K562 (cell line): ENCODE results near the gene TBC1D5. TPM values are rescaled to one million over a fixed set of nuclear protein-coding genes. Genes with fewer than 3 reads are reported as not detected.

Experiments
- ARID2 ChIP-seq: fragments of 450-650 bp; IDR thresholded peaks from 2 replicates; pipeline ENCODE4 v1.6.1; 2017; ENCODE audit warnings: antibody characterized with exemption, mild to moderate bottlenecking
- CC2D1A ChIP-seq: fragments of 450-650 bp; IDR thresholded peaks from 2 replicates; pipeline ENCODE4 v1.6.1; 2017; ENCODE audit warnings: mild to moderate bottlenecking
- CREB5 ChIP-seq: fragments of 250-450 bp; sonication (Bioruptor Pico); IDR thresholded peaks from 2 replicates; pipeline ENCODE4 v1.5.0; 2020; ENCODE audit warnings: mild to moderate bottlenecking
- ELF4 ChIP-seq: fragments of 450-650 bp; formaldehyde crosslinking; IDR thresholded peaks from 2 replicates; pipeline ENCODE4 v1.4.0; 2022; ENCODE audit warnings: missing genetic modification characterization
- FOXP1 ChIP-seq: sonication (generic); formaldehyde crosslinking; IDR thresholded peaks from 2 replicates; pipeline ENCODE4 v1.8.0; 2022; ENCODE audit warnings: mild to moderate bottlenecking, missing genetic modification reagents
- ILF3 ChIP-seq: fragments of 450-650 bp; IDR thresholded peaks from 2 replicates; pipeline ENCODE4 v1.6.1; 2018; ENCODE audit warnings: antibody characterized with exemption, mild to moderate bottlenecking, moderate library complexity, borderline replicate concordance
- KAT7 ChIP-seq: sonication (generic); formaldehyde crosslinking; IDR thresholded peaks from 2 replicates; pipeline ENCODE4 v1.8.0; 2022; ENCODE audit warnings: missing genetic modification reagents, mild to moderate bottlenecking, borderline replicate concordance
- L3MBTL2 ChIP-seq: fragments of 450-650 bp; IDR thresholded peaks from 2 replicates; pipeline ENCODE4 v1.6.1; 2016; ENCODE audit warnings: mild to moderate bottlenecking, moderate library complexity
- PATZ1 ChIP-seq: fragments of 250-450 bp; sonication (Bioruptor Pico); IDR thresholded peaks from 2 replicates; pipeline ENCODE4 v1.5.0; 2020; ENCODE audit warnings: mild to moderate bottlenecking, borderline replicate concordance
- PML ChIP-seq: IDR thresholded peaks from 2 replicates; pipeline ENCODE4 v1.6.1; 2012; ENCODE audit warnings: low read length, inconsistent platforms
- RBBP5 ChIP-seq: fragments of 200-600 bp; sonication (generic); IDR thresholded peaks from 2 replicates; pipeline ENCODE4 v1.6.1; 2012; ENCODE audit warnings: borderline replicate concordance, mild to moderate bottlenecking, low read length, control low read depth, inconsistent platforms; ENCODE audit not compliant: insufficient read depth, poor library complexity, severe bottlenecking
- SREBF2 ChIP-seq: sonication (generic); formaldehyde crosslinking; IDR thresholded peaks from 2 replicates; pipeline ENCODE4 v1.4.0; 2020; ENCODE audit warnings: mild to moderate bottlenecking, missing genetic modification reagents
- TARDBP ChIP-seq: fragments of 450-650 bp; IDR thresholded peaks from 2 replicates; pipeline ENCODE4 v1.6.1; 2016
- U2AF2 ChIP-seq: fragments of 200-400 bp; formaldehyde crosslinking; optimal IDR thresholded peaks from 2 replicates; pipeline ENCODE3; 2017; ENCODE audit warnings: low read depth, mild to moderate bottlenecking, low read length
- USF2 ChIP-seq: sonication (generic); formaldehyde crosslinking; IDR thresholded peaks from 2 replicates; pipeline ENCODE4 v1.5.0; 2020; ENCODE audit warnings: missing genetic modification reagents
- ZEB2 ChIP-seq: fragments of 450-650 bp; IDR thresholded peaks from 2 replicates; pipeline ENCODE4 v1.6.1; 2016
- ZNF143 ChIP-seq: sonication (generic); formaldehyde crosslinking; IDR thresholded peaks from 2 replicates; pipeline ENCODE4 v1.9.0; 2022; ENCODE audit warnings: mild to moderate bottlenecking, missing genetic modification reagents
- polyA plus RNA-seq, 8 experiments: library from polyadenylated mRNA; depleted of rRNA in 4 of 8; stranded (reverse) in 5 of 8; unstranded in 3 of 8; fragments of >200 nt; fragmentation: Nextera tagmentation in 2 of 8; fragmentation: Illumina TruSeq in 1 of 8; extraction: Ambion mirVana in 2 of 8; extraction: Trizol in 1 of 8; gene quantifications; 2 replicates each; pipeline versions ENCODE4 v1.2.1 to v1.2.3, GENCODE V29; 2011 to 2014; ENCODE audit warnings: inconsistent platforms in 1 of 8, missing spikeins in 1 of 8
- total RNA-seq, 7 experiments: library from RNA; depleted of rRNA in 6 of 7; stranded (reverse); fragments of >200 nt in 6 of 7; fragmentation: Illumina TruSeq in 2 of 7; extraction: Trizol in 2 of 7; gene quantifications; 2 replicates each; pipeline versions ENCODE4 v1.2.1 to v1.2.3, GENCODE V29; 2011 to 2021; ENCODE audit warnings: low replicate concordance in 1 of 7
- TF ChIP-seq, protein P1 (sequence below), 3 experiments: IDR thresholded peaks in 2 of 3; conservative IDR thresholded peaks in 1 of 3; 2 replicates each; pipeline ENCODE4 v1.5.1; 2011 to 2012; ENCODE audit warnings: low read length in 3 of 3, mild to moderate bottlenecking in 3 of 3, control low read depth in 2 of 3, improper control_type of control experiment in 1 of 3, inconsistent platforms in 1 of 3, low read depth in 1 of 3, mixed read lengths in 1 of 3, moderate library complexity in 1 of 3; ENCODE audit not compliant: insufficient read depth in 2 of 3
- TF ChIP-seq, protein P2 (sequence below): sonication (generic); IDR thresholded peaks from 2 replicates; pipeline ENCODE4 v1.6.1; 2016

TBC1D5 gene
- total and polyA plus RNA-seq, 9 of the 15 experiments (the other 6 are each of a cell fraction or from before 2014, with no cell fraction given), result 2.9 to 38.1 (median 25.6) TPM

DNA sequence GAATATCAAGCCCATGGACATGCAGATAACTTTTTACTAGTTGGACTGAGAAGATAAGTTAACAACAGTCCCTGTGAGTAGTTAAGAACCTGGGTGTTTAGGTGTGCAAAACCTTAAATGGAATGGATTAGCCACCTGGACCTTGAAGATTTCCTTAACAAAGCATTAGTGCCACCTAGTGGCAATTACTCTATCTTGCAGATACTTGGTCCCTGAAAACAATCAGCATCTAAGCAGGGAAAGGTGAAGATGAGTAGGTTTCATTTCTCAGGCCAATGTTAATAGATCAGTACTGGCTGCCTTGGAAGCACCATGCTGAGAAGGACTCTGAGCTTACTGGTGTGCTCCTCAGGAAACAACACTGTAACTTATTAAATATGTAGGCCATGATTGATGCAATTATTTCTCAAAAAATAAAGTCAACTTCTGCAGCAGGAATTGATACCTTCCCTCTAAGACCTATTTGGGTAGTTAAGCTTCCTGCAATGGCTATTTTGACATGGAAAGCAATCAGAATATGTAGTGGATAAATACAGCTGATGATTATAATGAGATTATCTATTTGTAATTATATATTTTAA is 329.4 kb downstream of the TBC1D5 start (continued):
- TF ChIP-seq ZEB2 (0 out of 2 replicates have a peak, but pooled peaks have one; percentile 22), PATZ1 (CRISPR knock-in tag) (no peak), ILF3 (no peak), USF2 (CRISPR knock-in tag) (no peak), CREB5 (CRISPR knock-in tag) (no peak), PML (no peak), FOXP1 (CRISPR knock-in tag) (no peak), RBBP5 (no peak), TARDBP (no peak), ELF4 (CRISPR knock-in tag) (no peak), ZNF143 (no peak), CC2D1A (peak; percentile 49; the same call in 1 of the 2 replicates), U2AF2 (no peak), KAT7 (no peak), SREBF2 (CRISPR knock-in tag) (no peak), L3MBTL2 (no peak), ARID2 (0 out of 2 replicates have a peak, but pooled peaks have one; percentile 28)
- TF ChIP-seq, protein P1, sequence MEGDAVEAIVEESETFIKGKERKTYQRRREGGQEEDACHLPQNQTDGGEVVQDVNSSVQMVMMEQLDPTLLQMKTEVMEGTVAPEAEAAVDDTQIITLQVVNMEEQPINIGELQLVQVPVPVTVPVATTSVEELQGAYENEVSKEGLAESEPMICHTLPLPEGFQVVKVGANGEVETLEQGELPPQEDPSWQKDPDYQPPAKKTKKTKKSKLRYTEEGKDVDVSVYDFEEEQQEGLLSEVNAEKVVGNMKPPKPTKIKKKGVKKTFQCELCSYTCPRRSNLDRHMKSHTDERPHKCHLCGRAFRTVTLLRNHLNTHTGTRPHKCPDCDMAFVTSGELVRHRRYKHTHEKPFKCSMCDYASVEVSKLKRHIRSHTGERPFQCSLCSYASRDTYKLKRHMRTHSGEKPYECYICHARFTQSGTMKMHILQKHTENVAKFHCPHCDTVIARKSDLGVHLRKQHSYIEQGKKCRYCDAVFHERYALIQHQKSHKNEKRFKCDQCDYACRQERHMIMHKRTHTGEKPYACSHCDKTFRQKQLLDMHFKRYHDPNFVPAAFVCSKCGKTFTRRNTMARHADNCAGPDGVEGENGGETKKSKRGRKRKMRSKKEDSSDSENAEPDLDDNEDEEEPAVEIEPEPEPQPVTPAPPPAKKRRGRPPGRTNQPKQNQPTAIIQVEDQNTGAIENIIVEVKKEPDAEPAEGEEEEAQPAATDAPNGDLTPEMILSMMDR (IDR thresholded peaks at IDR 0.05 in 2 of 3, conservative IDR thresholded peaks at IDR 0.05 in 1 of 3; ENCODE audit: insufficient read depth in 2 of 3, low read depth in 1 of 3, low read length in 3 of 3), result peak; percentile 69 to 91 (median 80)
- TF ChIP-seq, protein P2, sequence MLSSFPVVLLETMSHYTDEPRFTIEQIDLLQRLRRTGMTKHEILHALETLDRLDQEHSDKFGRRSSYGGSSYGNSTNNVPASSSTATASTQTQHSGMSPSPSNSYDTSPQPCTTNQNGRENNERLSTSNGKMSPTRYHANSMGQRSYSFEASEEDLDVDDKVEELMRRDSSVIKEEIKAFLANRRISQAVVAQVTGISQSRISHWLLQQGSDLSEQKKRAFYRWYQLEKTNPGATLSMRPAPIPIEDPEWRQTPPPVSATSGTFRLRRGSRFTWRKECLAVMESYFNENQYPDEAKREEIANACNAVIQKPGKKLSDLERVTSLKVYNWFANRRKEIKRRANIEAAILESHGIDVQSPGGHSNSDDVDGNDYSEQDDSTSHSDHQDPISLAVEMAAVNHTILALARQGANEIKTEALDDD, result 0 out of 2 replicates have a peak, but pooled peaks have one; percentile 32
